GM21825 (cell line): ENCODE data around the gene MAPK8IP3.
A peak's percentile ranks its signal among the peaks of the same experiment; 100 is the strongest.

Experiments
- ATAC-seq: cut with Tn5 transposase; IDR thresholded peaks from one replicate; pipeline ENCODE4 v1.9.1; 2021; ENCODE audit warnings: mild to moderate bottlenecking, moderate library complexity; ENCODE audit not compliant: unreplicated experiment

MAPK8IP3 gene, protein sequence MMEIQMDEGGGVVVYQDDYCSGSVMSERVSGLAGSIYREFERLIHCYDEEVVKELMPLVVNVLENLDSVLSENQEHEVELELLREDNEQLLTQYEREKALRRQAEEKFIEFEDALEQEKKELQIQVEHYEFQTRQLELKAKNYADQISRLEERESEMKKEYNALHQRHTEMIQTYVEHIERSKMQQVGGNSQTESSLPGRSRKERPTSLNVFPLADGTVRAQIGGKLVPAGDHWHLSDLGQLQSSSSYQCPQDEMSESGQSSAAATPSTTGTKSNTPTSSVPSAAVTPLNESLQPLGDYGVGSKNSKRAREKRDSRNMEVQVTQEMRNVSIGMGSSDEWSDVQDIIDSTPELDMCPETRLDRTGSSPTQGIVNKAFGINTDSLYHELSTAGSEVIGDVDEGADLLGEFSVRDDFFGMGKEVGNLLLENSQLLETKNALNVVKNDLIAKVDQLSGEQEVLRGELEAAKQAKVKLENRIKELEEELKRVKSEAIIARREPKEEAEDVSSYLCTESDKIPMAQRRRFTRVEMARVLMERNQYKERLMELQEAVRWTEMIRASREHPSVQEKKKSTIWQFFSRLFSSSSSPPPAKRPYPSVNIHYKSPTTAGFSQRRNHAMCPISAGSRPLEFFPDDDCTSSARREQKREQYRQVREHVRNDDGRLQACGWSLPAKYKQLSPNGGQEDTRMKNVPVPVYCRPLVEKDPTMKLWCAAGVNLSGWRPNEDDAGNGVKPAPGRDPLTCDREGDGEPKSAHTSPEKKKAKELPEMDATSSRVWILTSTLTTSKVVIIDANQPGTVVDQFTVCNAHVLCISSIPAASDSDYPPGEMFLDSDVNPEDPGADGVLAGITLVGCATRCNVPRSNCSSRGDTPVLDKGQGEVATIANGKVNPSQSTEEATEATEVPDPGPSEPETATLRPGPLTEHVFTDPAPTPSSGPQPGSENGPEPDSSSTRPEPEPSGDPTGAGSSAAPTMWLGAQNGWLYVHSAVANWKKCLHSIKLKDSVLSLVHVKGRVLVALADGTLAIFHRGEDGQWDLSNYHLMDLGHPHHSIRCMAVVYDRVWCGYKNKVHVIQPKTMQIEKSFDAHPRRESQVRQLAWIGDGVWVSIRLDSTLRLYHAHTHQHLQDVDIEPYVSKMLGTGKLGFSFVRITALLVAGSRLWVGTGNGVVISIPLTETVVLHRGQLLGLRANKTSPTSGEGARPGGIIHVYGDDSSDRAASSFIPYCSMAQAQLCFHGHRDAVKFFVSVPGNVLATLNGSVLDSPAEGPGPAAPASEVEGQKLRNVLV (N-terminal part only)

DNA sequence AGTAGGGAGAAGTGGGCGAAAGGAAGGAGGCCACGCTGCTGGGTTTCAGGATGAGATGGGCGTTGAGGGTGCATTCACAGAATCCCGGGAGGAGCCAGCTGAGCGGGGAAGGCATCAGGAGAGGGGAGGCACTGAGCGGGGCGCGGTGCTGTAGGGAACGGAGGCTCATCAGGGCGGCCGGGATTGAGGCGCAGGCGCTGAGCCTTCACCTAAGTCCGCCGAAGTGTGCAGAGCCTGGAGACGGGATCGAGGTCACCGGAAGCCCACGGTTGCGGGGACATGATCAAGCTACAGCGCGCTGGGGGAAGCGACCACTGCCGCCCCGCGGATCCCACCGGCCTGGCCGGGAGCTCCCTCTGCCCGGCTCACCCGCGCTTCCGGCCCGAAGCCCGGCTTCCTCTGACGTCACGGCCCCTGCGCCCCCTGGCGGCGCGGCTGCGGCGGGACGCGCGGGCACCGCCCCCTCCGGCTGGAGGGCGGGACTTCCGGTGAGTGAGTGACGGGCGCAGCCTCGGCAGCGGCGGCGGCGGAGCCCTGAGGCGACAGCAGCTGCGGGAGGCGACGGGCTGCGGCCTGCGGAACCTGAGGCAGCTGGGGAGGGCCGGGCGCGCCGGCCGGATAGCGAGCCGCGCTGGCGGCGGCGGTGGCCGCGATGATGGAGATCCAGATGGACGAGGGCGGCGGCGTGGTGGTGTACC lies at the start of gene MAPK8IP3:
MAPK8IP3 (plus strand) TSS at position 508 of the 698 bp plus-strand sequence; CDS start at position 653, 145 bp downstream.
- peak; percentile 65 for ATAC-seq

GRCh38 chr16:1656808-1657617 lies 49.0 kb upstream of the MAPK8IP3 start:
- ATAC-seq, result no peak

GRCh38 chr16:1657841-1658240 lies 48.2 kb upstream of the MAPK8IP3 start:
- ATAC-seq, result no peak

DNA sequence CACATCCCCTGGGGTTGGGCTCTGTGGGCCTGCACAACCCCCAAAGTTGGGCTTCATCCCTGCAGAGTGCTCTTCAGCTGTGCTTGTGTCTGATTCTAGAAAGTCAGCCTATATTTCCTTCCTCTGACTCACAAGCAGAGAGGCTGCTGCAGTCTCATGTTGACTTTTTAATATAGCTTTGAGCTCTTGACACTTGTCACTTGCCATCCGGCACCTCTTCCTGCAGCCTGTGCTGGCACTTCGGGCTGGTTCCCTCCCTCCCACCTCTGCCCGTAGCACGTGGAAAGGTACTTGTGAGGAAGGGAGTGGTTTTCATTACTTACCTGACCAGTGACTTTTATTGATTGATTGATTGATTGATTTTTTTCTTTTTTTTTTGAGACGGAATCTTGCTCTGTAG lies 47.0 kb upstream of the MAPK8IP3 start:
- ATAC-seq, result no peak

DNA sequence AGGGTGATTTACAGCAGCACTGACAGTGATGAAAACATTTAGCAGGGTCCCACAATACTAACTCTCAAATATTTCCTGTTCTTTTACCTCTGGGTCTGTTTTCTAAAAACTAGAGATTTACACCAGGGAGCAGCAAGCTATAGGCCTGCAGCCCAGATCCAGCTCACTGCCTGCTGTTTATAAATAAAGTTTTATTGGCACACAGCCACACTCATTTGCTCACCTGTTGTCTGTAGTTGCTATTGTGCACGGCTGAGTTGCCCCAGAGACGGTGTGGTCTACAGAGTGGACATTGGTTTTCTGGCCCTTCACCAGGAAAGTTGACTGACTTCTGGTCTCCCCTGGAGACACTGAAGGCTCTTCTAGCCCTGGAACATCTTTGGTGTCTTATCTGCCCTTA lies 44.2 kb upstream of the MAPK8IP3 start:
- ATAC-seq, result no peak

GRCh38 chr16:1662543-1662942 lies 43.5 kb upstream of the MAPK8IP3 start:
- no peak for ATAC-seq

DNA sequence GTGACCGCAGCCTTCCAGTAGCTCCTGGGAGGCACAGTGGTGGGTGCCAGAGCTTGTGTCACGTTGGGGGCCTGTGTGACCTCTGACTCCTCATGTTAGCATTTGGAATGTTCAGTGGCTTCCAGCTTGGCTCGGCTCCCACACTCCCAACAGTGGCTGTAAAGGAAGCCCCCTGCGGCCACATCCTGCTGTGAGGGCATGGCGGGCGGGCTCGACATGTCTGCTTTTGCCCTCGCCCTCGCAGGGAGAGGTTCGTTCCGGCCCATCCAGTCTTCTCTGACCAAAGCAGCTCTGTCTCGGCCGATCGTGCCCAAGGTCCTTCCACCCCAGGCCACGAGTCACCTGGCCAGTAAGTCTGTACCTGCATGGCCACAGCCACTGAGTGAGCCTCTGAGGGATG lies 40.2 kb upstream of the MAPK8IP3 start:
- ATAC-seq, result no peak

- ATAC-seq, result no peak
Measured at GRCh38 chr16:1666316-1666715, 39.7 kb upstream of the MAPK8IP3 start.

DNA sequence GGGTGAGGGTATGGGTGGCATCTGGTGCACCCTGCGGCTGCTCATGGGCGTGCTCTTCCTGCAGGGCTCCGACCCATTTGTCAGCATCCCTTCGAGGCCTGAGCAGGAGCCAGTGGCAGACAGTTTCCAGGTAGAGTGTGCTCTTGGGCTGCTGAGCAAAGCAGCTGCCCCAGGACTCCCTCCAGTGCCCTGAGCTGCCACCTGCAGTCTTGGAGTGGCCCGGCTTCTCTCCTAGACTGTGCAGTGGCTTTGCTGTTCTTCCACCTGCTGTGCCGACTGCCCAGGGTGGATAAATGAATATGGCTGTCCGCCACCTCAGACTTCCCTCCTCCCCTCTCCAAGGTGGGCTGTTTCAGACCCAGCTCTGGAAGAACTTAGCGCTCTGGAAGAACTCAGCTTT lies 38.7 kb upstream of the MAPK8IP3 start:
- no peak for ATAC-seq

DNA sequence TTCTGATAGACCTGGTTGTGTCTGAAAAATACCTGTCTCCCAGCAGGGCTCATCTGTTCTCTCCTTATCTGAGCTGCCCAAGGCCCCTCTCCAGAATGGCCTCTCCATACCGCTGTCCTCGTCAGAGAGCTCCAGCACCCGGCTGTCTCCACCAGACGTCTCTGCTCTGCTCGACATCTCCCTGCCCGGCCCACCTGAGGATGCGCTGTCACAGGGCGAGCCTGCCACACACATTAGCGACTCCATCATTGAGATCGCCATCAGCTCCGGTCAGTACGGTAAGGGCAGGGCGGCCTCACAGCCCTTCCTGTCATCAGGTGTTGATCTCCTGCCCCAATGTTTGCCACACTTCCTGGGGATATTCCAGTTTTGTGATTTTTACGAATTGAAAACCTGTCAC lies 38.1 kb upstream of the MAPK8IP3 start:
- no peak for ATAC-seq

- ATAC-seq, result no peak
Measured at GRCh38 chr16:1668612-1669319, 37.2 kb upstream of the MAPK8IP3 start.

DNA sequence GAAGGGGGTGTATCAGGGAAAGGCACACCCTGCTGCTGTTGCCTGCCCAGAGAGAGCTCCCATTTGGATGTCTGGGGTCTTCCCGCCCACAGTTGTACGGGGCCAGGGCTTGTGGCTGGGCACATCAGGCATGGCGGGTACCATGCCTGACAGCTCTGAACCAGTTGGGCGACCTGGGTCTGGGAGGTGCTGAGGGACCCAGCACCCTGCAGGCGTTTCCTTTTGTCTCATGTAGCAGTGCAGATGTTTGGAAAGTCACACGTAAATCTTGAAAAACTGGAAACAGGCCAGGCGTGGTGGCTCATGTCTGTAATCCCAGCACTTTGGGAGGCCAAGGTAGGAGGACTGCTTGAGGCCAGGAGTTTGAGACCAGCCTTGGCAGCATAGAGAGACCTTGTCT lies 36.3 kb upstream of the MAPK8IP3 start:
- ATAC-seq, result no peak

GRCh38 chr16:1670371-1670770 lies 35.6 kb upstream of the MAPK8IP3 start:
- no peak for ATAC-seq

DNA sequence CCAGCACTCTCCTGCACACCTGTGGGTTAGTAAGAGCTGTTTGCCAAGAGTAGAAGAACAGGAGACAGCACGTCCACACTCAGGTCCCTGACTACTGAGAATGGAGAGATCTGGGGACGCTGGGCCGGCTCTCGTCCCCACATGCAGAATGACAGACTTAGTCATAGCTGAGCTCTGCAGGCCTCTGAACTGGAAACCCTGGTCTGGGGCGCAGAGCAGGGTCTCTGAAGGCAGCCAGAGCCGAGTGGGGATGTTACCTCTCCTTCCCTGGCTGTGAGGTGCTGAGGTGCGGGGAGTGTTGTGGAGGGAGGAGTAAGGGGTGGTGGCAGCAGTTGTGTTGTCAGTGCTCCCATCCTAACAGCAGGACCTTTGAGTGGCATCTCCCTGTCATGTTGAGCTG lies 35.1 kb upstream of the MAPK8IP3 start:
- ATAC-seq, result no peak

DNA sequence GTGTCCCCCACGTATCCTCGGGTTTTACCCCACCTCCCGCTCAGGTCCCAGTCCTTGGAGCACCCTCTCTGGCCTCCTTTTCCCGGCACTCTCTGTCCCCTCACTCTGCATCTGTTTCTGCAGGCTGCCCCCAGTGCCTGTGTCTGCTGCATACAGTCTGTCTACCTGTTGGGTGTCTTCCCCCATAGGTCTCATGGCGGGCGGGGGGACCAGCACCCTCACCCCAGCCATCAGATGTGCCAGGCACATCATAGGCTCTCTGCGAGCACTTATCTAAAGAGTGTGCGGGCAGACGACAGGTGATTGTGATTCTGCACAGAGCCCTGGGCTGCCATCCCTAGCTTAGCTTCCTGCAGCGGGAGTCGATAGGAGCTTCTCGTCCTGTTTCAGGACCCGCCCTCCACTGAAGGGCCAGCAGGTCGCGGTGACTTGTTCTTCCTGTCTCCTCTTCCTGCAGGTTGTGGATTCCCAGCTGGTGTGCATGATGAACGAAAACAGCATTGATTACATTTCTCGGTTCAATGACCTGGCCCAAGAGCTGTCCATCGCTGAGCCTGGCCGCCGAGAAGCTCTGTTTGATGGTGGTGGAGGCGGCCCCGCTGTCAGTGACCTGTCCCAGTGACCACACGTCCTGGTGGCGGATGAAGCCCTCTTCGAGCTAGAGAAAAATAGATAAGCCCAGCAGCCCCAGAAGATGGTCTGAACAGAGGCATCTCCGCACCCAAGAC lies 32.4 kb upstream of the MAPK8IP3 start:
- ATAC-seq, result no peak

DNA sequence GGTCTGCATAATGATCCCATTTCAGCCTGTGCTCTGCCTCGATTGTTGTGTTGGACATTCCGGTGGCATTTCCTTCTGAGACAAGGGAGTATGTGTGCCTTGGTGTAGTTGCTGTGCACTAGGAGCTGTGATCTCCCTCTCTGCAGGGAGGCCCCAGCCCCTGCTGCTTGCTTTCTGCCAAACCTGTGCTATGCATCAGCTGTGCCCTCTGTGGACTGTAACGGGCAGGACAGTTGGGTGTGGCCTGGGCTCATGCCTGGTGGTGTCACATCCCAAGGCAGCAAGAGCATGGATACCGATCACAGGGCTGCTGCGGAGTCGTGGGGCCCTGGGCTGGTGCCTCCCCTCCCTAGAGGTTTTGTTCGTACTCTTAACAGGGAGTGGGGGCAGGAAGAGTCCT lies 31.7 kb upstream of the MAPK8IP3 start:
- ATAC-seq, result no peak

- ATAC-seq, result no peak
Measured at GRCh38 chr16:1674751-1675664, 31.0 kb upstream of the MAPK8IP3 start.
